ENCODE results near the gene SOD3.

The SOD3 gene

GRCh38 chr4:24794916-24795665, at the start of gene SOD3:
TSS of gene SOD3 (plus strand) at chr4:24795573. CDS start at chr4:24799522, 3,949 bp downstream.
- Histone ChIP-seq H3K4me3 (no peak within 1 kb of the TSS), H3K4me2 (no peak within 1 kb of the TSS), H3K9me3 (peaks cover 11% of the 10 kb centered on the region), H3K36me3 (no peaks in the 10 kb centered on the region; the same call in 1 of the 2 replicates), H3K27me3 (no peaks in the 10 kb centered on the region), H3K27ac (peak within 1 kb of the TSS; percentile 9; the same call in 1 of the 2 replicates), H3K9ac (no peak within 1 kb of the TSS), H4K20me1 (no peaks in the 10 kb centered on the region), H3K4me1 (peaks cover 36% of the 10 kb centered on the region)
- TF ChIP-seq Cebpa-rat (IDR thresholded peaks at IDR 0.05), result no peak

GRCh38 chr4:24747234-24747975, 48.0 kb upstream of the SOD3 start:
- H3K27ac ChIP-seq, result no peak overlapping the region
- no peak overlapping the region for H3K9ac ChIP-seq

GRCh38 chr4:24748023-24748422, 47.4 kb upstream of the SOD3 start:
- 0 out of 2 replicates have a peak, but pooled peaks cover 3% of the 10 kb centered on the region for H3K27me3 ChIP-seq
- H3K36me3 ChIP-seq, result no peaks in the 10 kb centered on the region
- TF ChIP-seq Cebpa-rat (IDR thresholded peaks at IDR 0.05), result no peak
- no peak overlapping the region for H3K9ac ChIP-seq
- no peaks in the 10 kb centered on the region for H4K20me1 ChIP-seq
- H3K4me3 ChIP-seq, result no peak overlapping the region
- H3K4me2 ChIP-seq, result no peak overlapping the region
- H3K9me3 ChIP-seq, result 0 out of 2 replicates have a peak, but pooled peaks cover 6% of the 10 kb centered on the region
- H3K4me1 ChIP-seq, result no peaks in the 10 kb centered on the region
- H3K27ac ChIP-seq, result no peak overlapping the region

More at GRCh38 chr4:24747234-24747975, 48.0 kb upstream of the SOD3 start:
- Histone ChIP-seq H3K4me3 (no peak overlapping the region), H3K4me2 (no peak overlapping the region), H3K36me3 (no peaks in the 10 kb centered on the region), H3K27me3 (0 out of 2 replicates have a peak, but pooled peaks cover 3% of the 10 kb centered on the region), H4K20me1 (no peaks in the 10 kb centered on the region), H3K4me1 (no peaks in the 10 kb centered on the region), H3K9me3 (0 out of 2 replicates have a peak, but pooled peaks cover 6% of the 10 kb centered on the region)
- TF ChIP-seq Cebpa-rat (IDR thresholded peaks at IDR 0.05), result no peak

- Histone ChIP-seq H3K36me3 (no peaks in the 10 kb centered on the region), H3K27me3 (0 out of 2 replicates have a peak, but pooled peaks cover 3% of the 10 kb centered on the region), H3K27ac (no peak overlapping the region), H3K9ac (no peak overlapping the region), H3K4me3 (no peak overlapping the region), H4K20me1 (no peaks in the 10 kb centered on the region), H3K4me2 (no peak overlapping the region), H3K9me3 (0 out of 2 replicates have a peak, but pooled peaks cover 6% of the 10 kb centered on the region), H3K4me1 (no peaks in the 10 kb centered on the region)
- TF ChIP-seq Cebpa-rat (IDR thresholded peaks at IDR 0.05), result no peak
These were observed 46.5 kb upstream of the SOD3 start for GRCh38 chr4:24748758-24749350.

- Histone ChIP-seq H4K20me1 (no peaks in the 10 kb centered on the region), H3K4me1 (no peaks in the 10 kb centered on the region), H3K4me2 (no peak overlapping the region), H3K27ac (no peak overlapping the region), H3K27me3 (0 out of 2 replicates have a peak, but pooled peaks cover 3% of the 10 kb centered on the region), H3K4me3 (no peak overlapping the region), H3K36me3 (no peaks in the 10 kb centered on the region), H3K9me3 (0 out of 2 replicates have a peak, but pooled peaks cover 6% of the 10 kb centered on the region), H3K9ac (no peak overlapping the region)
- TF ChIP-seq Cebpa-rat (IDR thresholded peaks at IDR 0.05), result no peak
These were observed 45.3 kb upstream of the SOD3 start for GRCh38 chr4:24750106-24750505.

- no peak overlapping the region for H3K27ac ChIP-seq
- H3K4me3 ChIP-seq, result no peak overlapping the region
- no peaks in the 10 kb centered on the region for H3K4me1 ChIP-seq
- no peak for TF ChIP-seq Cebpa-rat (IDR thresholded peaks at IDR 0.05)
- H3K27me3 ChIP-seq, result 0 out of 2 replicates have a peak, but pooled peaks cover 3% of the 10 kb centered on the region
- H3K4me2 ChIP-seq, result no peak overlapping the region
- H3K36me3 ChIP-seq, result no peaks in the 10 kb centered on the region
- H3K9ac ChIP-seq, result no peak overlapping the region
- H3K9me3 ChIP-seq, result peaks cover 15% of the 10 kb centered on the region
- H4K20me1 ChIP-seq, result no peaks in the 10 kb centered on the region
These were observed 43.3 kb upstream of the SOD3 start for GRCh38 chr4:24751926-24752539.

- Histone ChIP-seq H3K4me1 (no peaks in the 10 kb centered on the region), H3K27ac (no peak overlapping the region), H3K9me3 (peaks cover 26% of the 10 kb centered on the region), H3K36me3 (no peaks in the 10 kb centered on the region), H3K9ac (no peak overlapping the region), H4K20me1 (no peaks in the 10 kb centered on the region), H3K27me3 (0 out of 2 replicates have a peak, but pooled peaks cover 3% of the 10 kb centered on the region), H3K4me2 (no peak overlapping the region), H3K4me3 (no peak overlapping the region)
- no peak for TF ChIP-seq Cebpa-rat (IDR thresholded peaks at IDR 0.05)
These were observed 41.9 kb upstream of the SOD3 start for GRCh38 chr4:24753519-24753918.

GRCh38 chr4:24754571-24754970, 40.8 kb upstream of the SOD3 start:
- H3K4me3 ChIP-seq, result no peak overlapping the region
- H3K4me1 ChIP-seq, result no peaks in the 10 kb centered on the region
- 0 out of 2 replicates have a peak, but pooled peaks cover 3% of the 10 kb centered on the region for H3K27me3 ChIP-seq
- TF ChIP-seq Cebpa-rat (IDR thresholded peaks at IDR 0.05), result no peak
- H3K27ac ChIP-seq, result no peak overlapping the region
- H3K9ac ChIP-seq, result no peak overlapping the region
- H3K4me2 ChIP-seq, result no peak overlapping the region
- peaks cover 32% of the 10 kb centered on the region for H3K9me3 ChIP-seq
- H4K20me1 ChIP-seq, result no peaks in the 10 kb centered on the region
- H3K36me3 ChIP-seq, result no peaks in the 10 kb centered on the region

- no peak overlapping the region for H3K27ac ChIP-seq
- no peaks in the 10 kb centered on the region for H4K20me1 ChIP-seq
- H3K9ac ChIP-seq, result no peak overlapping the region
- no peak overlapping the region for H3K4me2 ChIP-seq
- peaks cover 4% of the 10 kb centered on the region for H3K9me3 ChIP-seq
- no peaks in the 10 kb centered on the region for H3K36me3 ChIP-seq
- TF ChIP-seq Cebpa-rat (IDR thresholded peaks at IDR 0.05), result no peak
- H3K27me3 ChIP-seq, result no peaks in the 10 kb centered on the region; the same call in 1 of the 2 replicates
- no peaks in the 10 kb centered on the region for H3K4me1 ChIP-seq
- H3K4me3 ChIP-seq, result no peak overlapping the region
These were observed 31.6 kb upstream of the SOD3 start for GRCh38 chr4:24763631-24764297.

All from BLaER1 (cell line).